ENCODE data around the gene GPR107.

GPR107 gene

GRCh38 chr9:130181678-130182380 is 128.1 kb downstream of the GPR107 start:
- TF ChIP-seq NFIC (IDR thresholded peaks at IDR 0.05): no peak
- TF ChIP-seq EGR1 (IDR thresholded peaks at IDR 0.05): no peak
- no peak for TF ChIP-seq ZBTB7A (IDR thresholded peaks at IDR 0.05; ENCODE audit: low read depth)
- no peak for TF ChIP-seq CREB1 (IDR thresholded peaks at IDR 0.05; ENCODE audit: low read depth)
- TF ChIP-seq CEBPB (IDR thresholded peaks at IDR 0.05): no peak
- no peak for TF ChIP-seq TAF1 (IDR thresholded peaks at IDR 0.05; ENCODE audit: low read depth)
- TF ChIP-seq EP300 (IDR thresholded peaks at IDR 0.05; ENCODE audit: borderline replicate concordance): no peak
- no peak for TF ChIP-seq FOXM1 (IDR thresholded peaks at IDR 0.05; ENCODE audit: borderline replicate concordance, low read depth)
- TF ChIP-seq TCF12 (IDR thresholded peaks at IDR 0.05; ENCODE audit: low read depth): no peak
- TF ChIP-seq YY1 (IDR thresholded peaks at IDR 0.05; ENCODE audit: low read depth): no peak

- TF ChIP-seq, protein P1, sequence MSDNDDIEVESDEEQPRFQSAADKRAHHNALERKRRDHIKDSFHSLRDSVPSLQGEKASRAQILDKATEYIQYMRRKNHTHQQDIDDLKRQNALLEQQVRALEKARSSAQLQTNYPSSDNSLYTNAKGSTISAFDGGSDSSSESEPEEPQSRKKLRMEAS (IDR thresholded peaks at IDR 0.05): 0 out of 2 replicates have a peak, but pooled peaks have one; percentile 14
- TF ChIP-seq TAF1 (IDR thresholded peaks at IDR 0.05; ENCODE audit: low read depth): no peak
- no peak for TF ChIP-seq RAD21 (IDR thresholded peaks at IDR 0.05; ENCODE audit: low read depth)
- TF ChIP-seq TCF12 (IDR thresholded peaks at IDR 0.05; ENCODE audit: low read depth): no peak
These were observed 128.7 kb downstream of the GPR107 start for GRCh38 chr9:130182381-130182909.

DNA sequence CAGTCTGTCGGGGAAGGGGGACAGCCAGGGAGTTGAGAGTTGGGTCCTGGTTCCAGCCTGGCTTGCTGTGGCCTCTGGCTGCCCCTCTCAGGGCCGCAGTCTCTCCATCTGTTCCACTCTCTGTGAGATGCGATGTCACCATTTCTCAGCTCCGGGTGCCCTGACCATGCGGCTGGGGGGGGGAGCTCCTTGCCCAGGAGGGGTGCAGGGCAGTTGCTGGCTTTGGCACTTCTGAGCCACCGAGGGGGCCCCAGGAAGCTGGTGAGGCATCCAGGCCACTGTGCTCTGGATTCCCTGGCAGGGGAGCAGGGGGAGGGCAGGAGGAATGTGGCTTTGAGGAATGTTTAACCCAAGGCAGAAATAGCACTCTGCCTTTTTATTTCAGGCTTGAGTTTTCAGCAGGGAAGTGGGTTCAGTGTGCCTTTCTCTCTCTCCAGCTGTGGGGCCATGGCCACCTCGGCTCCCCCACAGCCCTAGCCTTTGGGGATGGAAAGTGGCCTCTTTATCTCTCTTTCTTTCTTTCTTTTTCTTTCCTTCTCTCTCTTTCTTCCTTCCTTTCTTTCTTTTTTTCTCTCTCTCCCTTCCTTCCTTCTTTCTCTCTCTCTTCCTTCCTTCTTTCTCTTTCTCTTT is 129.5 kb downstream of the GPR107 start:
- TF ChIP-seq TAF1 (IDR thresholded peaks at IDR 0.05; ENCODE audit: low read depth) (no peak; the same call in 1 of the 2 replicates), EP300 (IDR thresholded peaks at IDR 0.05; ENCODE audit: borderline replicate concordance) (peak; percentile 82), NFIC (IDR thresholded peaks at IDR 0.05) (peak; percentile 72), RAD21 (IDR thresholded peaks at IDR 0.05; ENCODE audit: low read depth) (no peak), FOXM1 (IDR thresholded peaks at IDR 0.05; ENCODE audit: borderline replicate concordance, low read depth) (peak; percentile 41; the same call in 1 of the 2 replicates), YY1 (IDR thresholded peaks at IDR 0.05; ENCODE audit: low read depth) (no peak), CEBPB (IDR thresholded peaks at IDR 0.05) (no peak), TCF12 (IDR thresholded peaks at IDR 0.05; ENCODE audit: low read depth) (peak; percentile 81), TEAD4 (IDR thresholded peaks at IDR 0.05) (peak; percentile 94), CREB1 (IDR thresholded peaks at IDR 0.05; ENCODE audit: low read depth) (no peak), ZBTB7A (IDR thresholded peaks at IDR 0.05; ENCODE audit: low read depth) (peak; percentile 71; the same call in 1 of the 2 replicates), EGR1 (IDR thresholded peaks at IDR 0.05) (no peak), USF1 (IDR thresholded peaks at IDR 0.05) (no peak)
- TF ChIP-seq, protein P2, sequence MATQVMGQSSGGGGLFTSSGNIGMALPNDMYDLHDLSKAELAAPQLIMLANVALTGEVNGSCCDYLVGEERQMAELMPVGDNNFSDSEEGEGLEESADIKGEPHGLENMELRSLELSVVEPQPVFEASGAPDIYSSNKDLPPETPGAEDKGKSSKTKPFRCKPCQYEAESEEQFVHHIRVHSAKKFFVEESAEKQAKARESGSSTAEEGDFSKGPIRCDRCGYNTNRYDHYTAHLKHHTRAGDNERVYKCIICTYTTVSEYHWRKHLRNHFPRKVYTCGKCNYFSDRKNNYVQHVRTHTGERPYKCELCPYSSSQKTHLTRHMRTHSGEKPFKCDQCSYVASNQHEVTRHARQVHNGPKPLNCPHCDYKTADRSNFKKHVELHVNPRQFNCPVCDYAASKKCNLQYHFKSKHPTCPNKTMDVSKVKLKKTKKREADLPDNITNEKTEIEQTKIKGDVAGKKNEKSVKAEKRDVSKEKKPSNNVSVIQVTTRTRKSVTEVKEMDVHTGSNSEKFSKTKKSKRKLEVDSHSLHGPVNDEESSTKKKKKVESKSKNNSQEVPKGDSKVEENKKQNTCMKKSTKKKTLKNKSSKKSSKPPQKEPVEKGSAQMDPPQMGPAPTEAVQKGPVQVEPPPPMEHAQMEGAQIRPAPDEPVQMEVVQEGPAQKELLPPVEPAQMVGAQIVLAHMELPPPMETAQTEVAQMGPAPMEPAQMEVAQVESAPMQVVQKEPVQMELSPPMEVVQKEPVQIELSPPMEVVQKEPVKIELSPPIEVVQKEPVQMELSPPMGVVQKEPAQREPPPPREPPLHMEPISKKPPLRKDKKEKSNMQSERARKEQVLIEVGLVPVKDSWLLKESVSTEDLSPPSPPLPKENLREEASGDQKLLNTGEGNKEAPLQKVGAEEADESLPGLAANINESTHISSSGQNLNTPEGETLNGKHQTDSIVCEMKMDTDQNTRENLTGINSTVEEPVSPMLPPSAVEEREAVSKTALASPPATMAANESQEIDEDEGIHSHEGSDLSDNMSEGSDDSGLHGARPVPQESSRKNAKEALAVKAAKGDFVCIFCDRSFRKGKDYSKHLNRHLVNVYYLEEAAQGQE (IDR thresholded peaks at IDR 0.05; ENCODE audit: low read depth): no peak
- TF ChIP-seq, protein P1 (IDR thresholded peaks at IDR 0.05): peak; percentile 63; the same call in 1 of the 2 replicates

DNA sequence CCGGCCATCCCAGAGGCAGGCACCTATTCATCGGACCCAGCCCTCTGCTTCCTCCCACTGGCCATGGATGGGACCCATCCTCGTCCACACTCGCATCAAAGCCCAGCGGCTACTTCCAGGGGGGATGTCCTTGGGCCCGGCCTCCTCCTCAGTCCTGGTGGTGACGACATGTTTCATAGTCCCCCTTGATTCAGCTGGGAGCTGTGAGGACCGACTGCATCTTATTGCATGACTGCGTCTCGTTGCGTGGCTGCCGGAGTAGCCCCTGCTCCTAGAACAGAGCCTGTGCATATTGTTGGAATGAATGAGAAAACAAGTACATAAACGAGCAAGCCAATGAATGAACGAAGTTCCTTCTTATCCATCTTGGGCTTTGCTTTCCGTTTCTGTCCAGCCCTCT is 131.3 kb downstream of the GPR107 start:
- no peak for TF ChIP-seq NFIC (IDR thresholded peaks at IDR 0.05)
- no peak for TF ChIP-seq FOXM1 (IDR thresholded peaks at IDR 0.05; ENCODE audit: borderline replicate concordance, low read depth)
- no peak for TF ChIP-seq RAD21 (IDR thresholded peaks at IDR 0.05; ENCODE audit: low read depth)
- no peak for TF ChIP-seq YY1 (IDR thresholded peaks at IDR 0.05; ENCODE audit: low read depth)
- TF ChIP-seq EP300 (IDR thresholded peaks at IDR 0.05; ENCODE audit: borderline replicate concordance): no peak
- TF ChIP-seq, protein P2 (IDR thresholded peaks at IDR 0.05; ENCODE audit: low read depth): no peak
- TF ChIP-seq TCF12 (IDR thresholded peaks at IDR 0.05; ENCODE audit: low read depth): no peak
- no peak for TF ChIP-seq ZBTB7A (IDR thresholded peaks at IDR 0.05; ENCODE audit: low read depth)
- no peak for TF ChIP-seq CEBPB (IDR thresholded peaks at IDR 0.05)
- TF ChIP-seq USF1 (IDR thresholded peaks at IDR 0.05): no peak
- TF ChIP-seq TEAD4 (IDR thresholded peaks at IDR 0.05): no peak
- no peak for TF ChIP-seq CREB1 (IDR thresholded peaks at IDR 0.05; ENCODE audit: low read depth)
- TF ChIP-seq TAF1 (IDR thresholded peaks at IDR 0.05; ENCODE audit: low read depth): no peak
- TF ChIP-seq, protein P1 (IDR thresholded peaks at IDR 0.05): no peak
- no peak for TF ChIP-seq EGR1 (IDR thresholded peaks at IDR 0.05)
